Glutamatergic neuron (in vitro differentiated cells): Measurements from ENCODE around the gene CDC27. TPM values are rescaled to one million over a fixed set of nuclear protein-coding genes. Genes with fewer than 3 reads are reported as not detected.

ENCODE experiments used
- DNase-seq: peaks from one replicate; pipeline ENCODE4 v3.0.0; 2022
- H3K27ac Mint-ChIP-seq: one replicate; pipeline ENCODE4 v1.8.0; 2020; ENCODE audit warnings: mild to moderate bottlenecking, mixed read lengths, inconsistent platforms; ENCODE audit not compliant: unreplicated experiment
- H3K27me3 Mint-ChIP-seq: one replicate; pipeline ENCODE4 v1.8.0; 2020; ENCODE audit warnings: mild to moderate bottlenecking, moderate library complexity, mixed read lengths, inconsistent platforms; ENCODE audit not compliant: unreplicated experiment
- H3K36me3 Mint-ChIP-seq: one replicate; pipeline ENCODE4 v1.8.0; 2020; ENCODE audit warnings: mild to moderate bottlenecking, mixed read lengths, inconsistent platforms; ENCODE audit not compliant: unreplicated experiment
- H3K4me1 Mint-ChIP-seq: one replicate; pipeline ENCODE4 v1.8.0; 2020; ENCODE audit warnings: mild to moderate bottlenecking, low read depth, mixed read lengths, inconsistent platforms; ENCODE audit not compliant: unreplicated experiment
- H3K4me3 Mint-ChIP-seq: one replicate; pipeline ENCODE4 v1.8.0; 2020; ENCODE audit warnings: mild to moderate bottlenecking, mixed read lengths, inconsistent platforms; ENCODE audit not compliant: unreplicated experiment
- H3K9me3 Mint-ChIP-seq: one replicate; pipeline ENCODE4 v1.8.0; 2020; ENCODE audit warnings: mild to moderate bottlenecking, moderate library complexity, mixed read lengths, inconsistent platforms; ENCODE audit not compliant: unreplicated experiment
- total RNA-seq: library from RNA; stranded (reverse); fragmentation: NEBNext Ultra II Directional; extraction: Animal tissue kit (Norgen Biotek cat#: 25700); gene quantifications from one replicate; pipeline ENCODE4 v1.2.1, GENCODE V29; 2021; ENCODE audit not compliant: unreplicated experiment
- TF ChIP-seq, protein P1 (sequence below): fragments of 200-600 bp; sonication (generic); IDR thresholded peaks from one replicate; pipeline ENCODE4 v1.5.0; 2021; ENCODE audit not compliant: partially characterized antibody, unreplicated experiment

The CDC27 gene
- total RNA-seq, 1 donor from 2014 or later, result 94.6 TPM

DNA sequence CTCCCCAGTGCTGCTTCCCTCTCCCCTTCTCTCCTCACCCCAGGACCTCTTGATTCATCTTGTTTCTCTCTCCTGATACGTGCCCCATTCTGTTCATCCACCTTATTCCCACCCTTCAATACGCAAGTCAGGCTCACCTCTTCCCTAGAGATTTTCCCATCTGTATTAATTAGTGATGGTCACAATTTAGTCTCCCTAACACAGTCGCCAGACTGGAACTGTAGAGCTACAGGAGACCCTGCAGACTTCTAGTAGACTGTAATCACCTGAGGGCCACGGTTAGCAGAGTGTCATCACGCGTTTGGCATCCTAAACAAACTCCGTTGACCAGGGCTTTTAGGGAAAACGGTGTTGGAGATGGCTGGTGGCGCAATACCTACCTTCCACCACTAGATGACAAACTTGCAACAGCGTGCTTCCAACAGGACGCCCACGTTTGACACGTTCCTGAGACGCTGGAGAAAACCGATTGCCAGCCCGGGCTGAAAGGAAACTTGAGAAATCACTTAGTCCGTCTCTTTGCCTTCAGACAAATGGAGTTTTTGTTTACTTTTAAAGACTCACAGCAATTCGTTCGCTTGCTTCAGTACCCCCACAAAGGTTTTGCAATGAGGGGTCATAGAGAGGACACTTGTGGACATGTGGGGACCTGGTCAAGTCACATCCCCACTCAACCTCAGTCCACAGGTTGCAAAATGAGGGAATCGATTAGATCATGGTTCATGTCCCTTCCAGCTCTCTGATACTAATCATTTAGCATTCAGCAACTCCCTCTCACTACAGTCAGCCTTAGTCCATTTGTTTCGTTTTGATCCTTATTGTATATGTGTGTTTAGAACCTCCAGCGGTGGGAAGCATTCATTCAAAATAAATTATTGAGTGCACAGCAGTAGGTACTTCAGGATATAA, 40.7 kb upstream of the CDC27 start:
- peak; percentile 76 for DNase-seq
- no peaks in the 10 kb centered on the region for H3K4me1 Mint-ChIP-seq
- TF ChIP-seq, protein P1, sequence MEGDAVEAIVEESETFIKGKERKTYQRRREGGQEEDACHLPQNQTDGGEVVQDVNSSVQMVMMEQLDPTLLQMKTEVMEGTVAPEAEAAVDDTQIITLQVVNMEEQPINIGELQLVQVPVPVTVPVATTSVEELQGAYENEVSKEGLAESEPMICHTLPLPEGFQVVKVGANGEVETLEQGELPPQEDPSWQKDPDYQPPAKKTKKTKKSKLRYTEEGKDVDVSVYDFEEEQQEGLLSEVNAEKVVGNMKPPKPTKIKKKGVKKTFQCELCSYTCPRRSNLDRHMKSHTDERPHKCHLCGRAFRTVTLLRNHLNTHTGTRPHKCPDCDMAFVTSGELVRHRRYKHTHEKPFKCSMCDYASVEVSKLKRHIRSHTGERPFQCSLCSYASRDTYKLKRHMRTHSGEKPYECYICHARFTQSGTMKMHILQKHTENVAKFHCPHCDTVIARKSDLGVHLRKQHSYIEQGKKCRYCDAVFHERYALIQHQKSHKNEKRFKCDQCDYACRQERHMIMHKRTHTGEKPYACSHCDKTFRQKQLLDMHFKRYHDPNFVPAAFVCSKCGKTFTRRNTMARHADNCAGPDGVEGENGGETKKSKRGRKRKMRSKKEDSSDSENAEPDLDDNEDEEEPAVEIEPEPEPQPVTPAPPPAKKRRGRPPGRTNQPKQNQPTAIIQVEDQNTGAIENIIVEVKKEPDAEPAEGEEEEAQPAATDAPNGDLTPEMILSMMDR, result peak; percentile 95
- H3K27me3 Mint-ChIP-seq, result peaks cover 2% of the 10 kb centered on the region
- peaks cover 5% of the 10 kb centered on the region for H3K36me3 Mint-ChIP-seq
- H3K27ac Mint-ChIP-seq, result no peak overlapping the region
- H3K4me3 Mint-ChIP-seq, result peak overlapping the region; percentile 7
- no peaks in the 10 kb centered on the region for H3K9me3 Mint-ChIP-seq

DNA sequence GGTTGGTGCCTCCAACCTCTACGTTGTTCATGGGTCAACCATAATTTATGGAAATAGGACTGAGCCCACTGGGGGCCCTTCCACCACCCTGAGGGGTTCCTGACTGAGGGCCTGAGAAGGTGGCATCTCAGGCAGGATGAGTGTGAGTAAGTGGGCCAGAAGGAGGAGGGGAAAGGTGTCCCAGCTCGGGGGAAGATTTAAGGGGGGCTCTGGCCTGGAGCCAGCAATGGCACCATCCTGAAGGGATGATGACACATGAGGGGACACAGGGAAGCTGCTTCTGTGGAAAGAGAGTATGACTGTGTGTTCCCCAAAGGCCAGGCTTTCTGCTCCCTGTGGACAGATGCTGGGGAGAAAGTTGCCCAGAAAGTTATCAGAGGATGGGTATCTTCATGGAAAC, 38.8 kb upstream of the CDC27 start:
- no peak overlapping the region for H3K4me3 Mint-ChIP-seq
- H3K36me3 Mint-ChIP-seq, result peaks cover 25% of the 10 kb centered on the region
- peaks cover 2% of the 10 kb centered on the region for H3K9me3 Mint-ChIP-seq
- H3K4me1 Mint-ChIP-seq, result no peaks in the 10 kb centered on the region
- no peak for DNase-seq
- TF ChIP-seq, protein P1, result no peak
- H3K27ac Mint-ChIP-seq, result no peak overlapping the region
- peaks cover 2% of the 10 kb centered on the region for H3K27me3 Mint-ChIP-seq

DNA sequence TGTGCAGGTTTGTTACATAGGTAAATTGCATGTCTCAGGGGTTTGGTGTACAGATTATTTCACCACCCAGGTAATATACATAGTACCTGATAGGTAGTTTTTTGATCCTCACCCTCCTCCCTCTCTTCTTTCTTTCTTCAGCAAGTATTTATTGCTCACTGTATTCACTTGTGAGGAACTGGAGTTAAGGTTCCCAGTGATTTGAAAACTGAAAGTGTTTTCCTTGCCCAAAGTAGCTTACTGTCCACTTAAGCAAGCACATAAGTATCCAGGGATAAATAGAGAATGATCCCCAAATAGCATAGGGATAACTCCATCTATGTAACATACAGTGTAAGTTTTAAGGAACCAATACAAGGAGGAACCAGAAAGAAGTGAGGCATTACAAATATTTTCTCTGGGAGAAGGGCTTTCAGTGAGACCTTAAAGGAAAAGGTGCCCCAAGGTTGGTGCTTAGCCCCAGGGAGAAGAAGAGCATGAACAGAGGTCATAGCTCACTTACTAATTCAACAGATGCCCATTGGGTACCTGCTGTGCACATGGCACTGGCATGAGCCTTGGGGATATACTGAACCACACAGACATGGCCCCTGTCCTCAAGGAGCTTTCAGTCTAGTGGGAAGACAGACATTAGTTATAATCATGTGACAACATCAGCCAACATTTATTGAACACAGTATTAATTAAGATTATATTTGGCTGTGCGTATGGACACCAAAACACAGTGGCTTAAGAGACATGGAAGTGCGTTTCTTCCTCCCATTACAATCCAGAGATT, 37.0 kb upstream of the CDC27 start:
- no peak overlapping the region for H3K4me3 Mint-ChIP-seq

DNA sequence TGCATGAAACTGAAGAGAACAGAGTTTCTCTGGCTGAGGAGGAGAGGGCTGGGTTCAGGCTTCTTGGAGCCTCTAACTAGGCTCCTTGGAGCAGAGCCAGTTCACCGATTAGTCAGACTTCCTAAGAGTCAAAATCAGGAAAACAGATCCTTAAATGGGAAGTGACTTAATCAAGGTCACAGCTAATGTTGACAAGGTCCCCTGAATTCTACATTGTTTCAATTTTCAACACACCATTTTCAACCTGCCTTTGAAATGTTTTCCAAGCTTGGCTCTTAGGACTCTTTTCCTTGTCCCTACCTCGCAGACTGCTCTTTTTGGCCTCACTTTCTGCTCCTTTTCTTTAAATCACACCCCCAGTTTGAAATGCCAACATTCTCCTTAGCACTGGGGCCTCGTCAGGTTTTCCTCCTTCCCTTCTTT, 36.4 kb upstream of the CDC27 start:
- Mint-ChIP-seq H3K9me3 (peaks cover 2% of the 10 kb centered on the region), H3K27me3 (peaks cover 4% of the 10 kb centered on the region), H3K4me3 (no peak overlapping the region), H3K36me3 (peaks cover 27% of the 10 kb centered on the region), H3K27ac (no peak overlapping the region), H3K4me1 (peaks cover 2% of the 10 kb centered on the region)
- no peak for DNase-seq
- TF ChIP-seq, protein P1, result no peak

More for the DNA sequence above, 37.0 kb upstream of the CDC27 start:
- no peak overlapping the region for H3K27ac Mint-ChIP-seq
- TF ChIP-seq, protein P1, result no peak
- no peak for DNase-seq
- peaks cover 27% of the 10 kb centered on the region for H3K36me3 Mint-ChIP-seq
- no peaks in the 10 kb centered on the region for H3K4me1 Mint-ChIP-seq
- peaks cover 2% of the 10 kb centered on the region for H3K9me3 Mint-ChIP-seq
- H3K27me3 Mint-ChIP-seq, result peaks cover 3% of the 10 kb centered on the region
